ENCODE measurements around the gene PLCB4. TPM values are rescaled to one million over a fixed set of nuclear protein-coding genes. Genes with fewer than 3 reads are reported as not detected.
"Not testable (repeated sequence)": the region's sequence is repeated elsewhere in the genome, so short reads cannot be mapped to it uniquely, and the experiment has no call there.

The PLCB4 gene
- total and polyA plus RNA-seq, 4 donors: 1.5 to 26.2 (median 10.8) TPM

DNA sequence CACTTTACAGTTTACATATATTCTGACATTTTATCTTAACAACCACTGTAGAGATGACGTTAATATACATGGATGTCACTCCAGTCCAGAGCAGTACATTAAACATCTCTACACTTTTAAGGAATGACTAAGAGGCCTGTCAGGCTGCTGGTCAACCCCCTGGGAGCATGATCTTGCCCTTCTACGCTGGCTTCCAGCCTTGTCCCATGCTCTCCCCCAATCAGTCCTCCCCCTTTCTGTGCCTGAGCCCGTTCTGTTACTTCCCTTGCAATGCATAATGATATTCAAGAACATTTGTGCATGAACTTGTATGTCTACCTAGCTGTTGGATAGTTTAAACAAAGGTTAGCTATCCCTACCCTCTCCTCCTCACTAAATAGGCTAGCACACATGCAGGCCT, 40.5 kb upstream of the PLCB4 start:
- DNase-seq (no peak), ATAC-seq (ENCODE audit: low FRiP score) (no peak)
- WGBS, 2 donors: 67 to 70% methylated on average over 3 of the region's 3 CpGs

DNA sequence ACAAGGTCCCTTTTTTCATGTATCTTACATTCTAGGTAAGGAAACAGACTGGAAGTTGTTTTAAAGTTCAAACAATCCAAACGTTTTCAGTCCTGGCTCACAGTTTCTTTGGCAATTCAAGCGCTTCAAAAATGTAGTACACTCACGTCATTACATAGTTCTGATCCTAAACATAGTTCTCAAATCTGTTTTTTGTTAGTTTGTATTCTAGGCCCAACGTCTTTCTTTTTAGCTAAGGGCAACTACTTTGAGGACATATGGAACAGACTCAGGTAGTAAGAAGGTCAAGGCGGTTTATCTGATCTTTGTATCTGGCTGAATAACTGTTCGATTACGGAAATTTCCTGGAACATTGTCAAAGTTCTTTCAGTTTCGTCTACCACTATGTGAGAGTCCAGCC, 36.9 kb upstream of the PLCB4 start:
- Histone ChIP-seq H3K36me3 (ENCODE audit: control insufficient read depth in 1 of 2, insufficient read depth in 2 of 2, low read length in 1 of 2) (no peaks in the 10 kb centered on the region), H3K4me1 (ENCODE audit: control insufficient read depth in 1 of 2, insufficient read depth in 2 of 2, low read length in 2 of 2) (peaks cover 0 to 4% of the 10 kb centered on the region in 2 donors), H3K9me3 (ENCODE audit: control insufficient read depth, low read length) (no peaks in the 10 kb centered on the region), H3K27ac (ENCODE audit: low read depth in 1 of 2, low read length in 2 of 2) (peak overlapping the region in 1 of 2 donors; percentile 63), H3K4me3 (ENCODE audit: low read length in 2 of 2) (no peak overlapping the region), H3K27me3 (ENCODE audit: control insufficient read depth in 1 of 2, insufficient read depth in 2 of 2, low read length in 1 of 2) (no peaks in the 10 kb centered on the region)
- WGBS, 2 donors: 6 to 11% methylated on average over 8 of the region's 8 CpGs
- intact Hi-C loops (cut with DNase I): no loop called here
- DNase-seq: no peak
- ATAC-seq (ENCODE audit: low FRiP score): no peak

More for the DNA sequence above, 40.5 kb upstream of the PLCB4 start:
- Histone ChIP-seq H3K9me3 (ENCODE audit: control insufficient read depth, low read length) (no peaks in the 10 kb centered on the region), H3K36me3 (ENCODE audit: control insufficient read depth in 1 of 2, insufficient read depth in 2 of 2, low read length in 1 of 2) (no peaks in the 10 kb centered on the region), H3K27ac (ENCODE audit: low read depth in 1 of 2, low read length in 2 of 2) (no peak overlapping the region), H3K4me3 (ENCODE audit: low read length in 2 of 2) (no peak overlapping the region), H3K4me1 (ENCODE audit: control insufficient read depth in 1 of 2, insufficient read depth in 2 of 2, low read length in 2 of 2) (no peaks in the 10 kb centered on the region), H3K27me3 (ENCODE audit: control insufficient read depth in 1 of 2, insufficient read depth in 2 of 2, low read length in 1 of 2) (no peaks in the 10 kb centered on the region)
- intact Hi-C loops (cut with DNase I): no loop called here

DNA sequence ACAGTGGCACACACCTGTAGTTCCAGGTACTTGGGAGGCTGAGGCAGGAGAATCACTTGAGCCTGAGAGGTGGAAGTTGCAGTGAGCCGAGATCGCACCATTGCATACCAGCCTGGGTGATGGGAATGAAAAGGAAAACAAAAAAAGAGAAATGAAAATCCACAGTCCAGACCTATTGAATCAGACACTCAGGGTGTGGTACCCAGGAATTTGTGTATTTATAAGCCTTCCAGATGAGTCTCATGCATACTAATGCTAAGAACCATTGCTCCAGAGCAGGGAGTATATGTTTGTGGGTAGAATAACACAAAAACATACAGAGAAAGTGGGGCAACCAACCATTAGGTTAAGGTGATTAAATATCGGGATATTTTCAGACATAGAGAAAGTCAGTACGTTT, 36.1 kb upstream of the PLCB4 start:
- no peaks in the 10 kb centered on the region for H3K36me3 ChIP-seq (ENCODE audit: control insufficient read depth in 1 of 2, insufficient read depth in 2 of 2, low read length in 1 of 2)
- ATAC-seq (ENCODE audit: low FRiP score): no peak
- no peak overlapping the region for H3K4me3 ChIP-seq (ENCODE audit: low read length in 2 of 2)
- no peak for DNase-seq
- H3K27me3 ChIP-seq (ENCODE audit: control insufficient read depth in 1 of 2, insufficient read depth in 2 of 2, low read length in 1 of 2): no peaks in the 10 kb centered on the region
- peak overlapping the region in 1 of 2 donors; percentile 21 for H3K27ac ChIP-seq (ENCODE audit: low read depth in 1 of 2, low read length in 2 of 2)
- peaks cover 0 to 4% of the 10 kb centered on the region in 2 donors for H3K4me1 ChIP-seq (ENCODE audit: control insufficient read depth in 1 of 2, insufficient read depth in 2 of 2, low read length in 2 of 2)
- WGBS, 2 donors: 94 to 95% methylated on average over 4 of the region's 4 CpGs
- intact Hi-C loops (cut with DNase I): no loop called here
- no peaks in the 10 kb centered on the region for H3K9me3 ChIP-seq (ENCODE audit: control insufficient read depth, low read length)

DNA sequence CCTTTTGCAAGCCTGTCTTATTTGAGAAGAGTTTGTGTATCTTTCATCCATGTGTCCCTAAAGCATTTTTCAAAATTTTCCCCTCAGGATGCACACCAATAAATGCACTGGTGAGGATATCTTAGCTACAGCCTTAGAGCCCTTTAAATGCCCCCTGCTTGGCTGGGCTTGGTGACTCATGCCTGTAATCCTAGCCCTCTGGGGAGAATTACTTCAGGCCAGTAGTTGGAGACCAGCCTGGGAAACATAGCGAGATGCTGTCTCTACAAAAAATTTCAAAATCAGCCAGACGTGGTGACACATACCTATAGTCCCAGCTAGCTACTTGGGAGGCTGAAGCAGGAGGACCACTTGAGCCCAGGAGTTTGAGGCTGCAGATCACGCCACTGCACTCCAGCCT, 33.8 kb upstream of the PLCB4 start:
- H3K27me3 ChIP-seq (ENCODE audit: control insufficient read depth in 1 of 2, insufficient read depth in 2 of 2, low read length in 1 of 2): no peaks in the 10 kb centered on the region
- intact Hi-C loops (cut with DNase I): no loop called here
- no peak overlapping the region for H3K27ac ChIP-seq (ENCODE audit: low read depth in 1 of 2, low read length in 2 of 2)
- ATAC-seq (ENCODE audit: low FRiP score): peak; percentile 30
- peaks cover 0 to 4% of the 10 kb centered on the region in 2 donors for H3K4me1 ChIP-seq (ENCODE audit: control insufficient read depth in 1 of 2, insufficient read depth in 2 of 2, low read length in 2 of 2)
- WGBS, 2 donors: 33 to 34% methylated on average over 3 of the region's 3 CpGs
- no peak overlapping the region for H3K4me3 ChIP-seq (ENCODE audit: low read length in 2 of 2)
- H3K9me3 ChIP-seq (ENCODE audit: control insufficient read depth, low read length): no peaks in the 10 kb centered on the region
- no peaks in the 10 kb centered on the region for H3K36me3 ChIP-seq (ENCODE audit: control insufficient read depth in 1 of 2, insufficient read depth in 2 of 2, low read length in 1 of 2)
- DNase-seq: no peak

DNA sequence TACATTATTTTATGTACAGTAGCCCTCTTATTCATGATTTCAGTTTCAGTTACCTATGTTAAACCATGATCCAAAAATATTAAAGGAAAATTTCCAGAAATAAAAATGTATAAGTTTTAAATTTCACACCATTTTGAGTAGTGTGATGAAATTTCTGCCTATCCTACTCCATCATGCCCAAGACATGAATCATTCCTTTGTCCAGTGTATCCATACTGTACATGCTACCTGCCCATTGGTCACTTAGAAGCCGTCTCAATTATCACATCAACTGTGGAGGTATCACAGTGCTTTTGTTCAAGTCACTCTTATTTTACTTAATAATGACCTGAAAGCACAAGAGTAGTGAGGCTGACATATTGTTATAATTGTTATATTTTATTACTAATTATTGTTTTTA, 32.3 kb upstream of the PLCB4 start:
- DNase-seq (no peak), ATAC-seq (ENCODE audit: low FRiP score) (no peak)
- intact Hi-C loops (cut with DNase I): no loop called here
- H3K9me3 ChIP-seq (ENCODE audit: control insufficient read depth, low read length): no peaks in the 10 kb centered on the region
- no peaks in the 10 kb centered on the region for H3K27me3 ChIP-seq (ENCODE audit: control insufficient read depth in 1 of 2, insufficient read depth in 2 of 2, low read length in 1 of 2)
- 85 to 94% methylated on average over 1 of the region's 1 CpG for WGBS, 2 donors
- no peak overlapping the region for H3K27ac ChIP-seq (ENCODE audit: low read depth in 1 of 2, low read length in 2 of 2)
- peaks cover 0 to 4% of the 10 kb centered on the region in 2 donors for H3K4me1 ChIP-seq (ENCODE audit: control insufficient read depth in 1 of 2, insufficient read depth in 2 of 2, low read length in 2 of 2)
- H3K36me3 ChIP-seq (ENCODE audit: control insufficient read depth in 1 of 2, insufficient read depth in 2 of 2, low read length in 1 of 2): no peaks in the 10 kb centered on the region
- no peak overlapping the region for H3K4me3 ChIP-seq (ENCODE audit: low read length in 2 of 2)

DNA sequence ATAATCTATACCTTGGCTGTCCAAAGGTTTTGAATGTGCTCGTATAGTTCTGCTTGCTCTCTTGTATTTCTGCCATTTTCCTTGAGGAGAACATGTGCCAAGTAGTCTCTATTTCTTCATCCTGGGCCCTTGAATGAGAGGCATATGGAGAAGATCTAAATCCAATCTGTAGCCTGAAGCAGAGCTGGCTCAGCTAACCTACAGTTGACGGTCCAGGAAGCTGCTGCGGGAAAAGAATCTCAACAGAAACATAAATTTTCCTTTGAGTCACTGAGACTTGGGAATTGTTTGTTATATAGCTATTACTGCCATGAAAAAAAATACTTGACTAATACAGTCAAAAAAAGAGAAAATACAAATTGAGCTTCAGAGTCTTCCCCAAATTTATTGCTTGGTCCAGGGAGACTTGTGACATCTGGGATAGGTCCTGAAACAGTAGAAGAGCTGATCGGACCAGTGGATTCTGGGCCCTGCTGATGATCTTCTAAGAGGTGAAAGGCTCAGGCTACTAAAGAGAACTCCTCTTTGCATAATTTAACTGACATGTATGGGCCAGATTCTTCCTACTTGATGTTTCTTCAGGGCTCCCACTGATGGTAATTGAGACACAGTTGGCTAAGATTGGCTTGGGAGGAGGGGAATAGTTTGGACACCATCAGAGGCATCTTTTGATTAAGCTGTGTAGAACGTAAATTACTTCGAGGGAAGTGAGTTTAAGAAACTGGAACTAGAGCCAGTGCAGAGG, 29.9 kb upstream of the PLCB4 start:
- no peaks in the 10 kb centered on the region for H3K36me3 ChIP-seq (ENCODE audit: control insufficient read depth in 1 of 2, insufficient read depth in 2 of 2, low read length in 1 of 2)
- no peaks in the 10 kb centered on the region for H3K9me3 ChIP-seq (ENCODE audit: control insufficient read depth, low read length)
- intact Hi-C loops (cut with DNase I): no loop called here
- no peaks in the 10 kb centered on the region for H3K27me3 ChIP-seq (ENCODE audit: control insufficient read depth in 1 of 2, insufficient read depth in 2 of 2, low read length in 1 of 2)
- no peak for DNase-seq
- H3K4me3 ChIP-seq (ENCODE audit: low read length in 2 of 2): no peak overlapping the region
- H3K4me1 ChIP-seq (ENCODE audit: control insufficient read depth in 1 of 2, insufficient read depth in 2 of 2, low read length in 2 of 2): peaks cover 0 to 4% of the 10 kb centered on the region in 2 donors
- H3K27ac ChIP-seq (ENCODE audit: low read depth in 1 of 2, low read length in 2 of 2): no peak overlapping the region
- 74 to 80% methylated on average over 6 of the region's 6 CpGs for WGBS, 2 donors
- peak; percentile 33 for ATAC-seq (ENCODE audit: low FRiP score)

DNA sequence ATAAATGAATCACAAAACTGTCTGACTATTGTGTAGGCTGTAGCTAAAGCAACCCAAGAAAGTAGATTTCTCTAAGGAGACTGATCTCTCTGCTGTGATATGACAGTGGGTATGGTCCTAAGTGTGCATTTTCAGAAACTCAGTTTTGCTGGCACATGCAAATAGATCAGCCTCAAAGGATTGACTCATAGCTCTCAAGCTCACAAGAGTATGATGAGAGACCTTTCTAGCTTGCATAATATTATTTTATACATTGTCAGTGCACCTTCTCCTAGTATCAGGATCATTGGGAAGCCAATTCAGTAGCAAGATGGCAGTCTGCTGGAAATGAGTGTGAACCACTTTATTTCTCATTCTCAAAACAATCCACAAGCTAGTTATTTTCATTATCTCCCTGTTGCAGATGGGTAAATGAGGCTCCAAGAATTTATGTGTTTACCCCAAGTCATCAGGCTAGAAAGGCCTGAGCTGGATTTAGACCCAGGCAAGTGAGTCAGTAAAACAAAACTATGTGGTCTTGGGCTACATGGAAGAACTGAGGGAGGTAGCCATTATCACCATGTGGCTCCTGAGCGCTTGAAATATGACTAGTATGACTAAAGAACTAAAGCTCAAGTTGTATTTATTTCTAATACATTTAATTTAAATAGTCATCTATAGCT, 27.9 kb upstream of the PLCB4 start:
- Histone ChIP-seq H3K27me3 (ENCODE audit: control insufficient read depth in 1 of 2, insufficient read depth in 2 of 2, low read length in 1 of 2) (no peaks in the 10 kb centered on the region), H3K4me3 (ENCODE audit: low read length in 2 of 2) (no peak overlapping the region), H3K27ac (ENCODE audit: low read depth in 1 of 2, low read length in 2 of 2) (no peak overlapping the region), H3K36me3 (ENCODE audit: control insufficient read depth in 1 of 2, insufficient read depth in 2 of 2, low read length in 1 of 2) (no peaks in the 10 kb centered on the region), H3K9me3 (ENCODE audit: control insufficient read depth, low read length) (no peaks in the 10 kb centered on the region), H3K4me1 (ENCODE audit: control insufficient read depth in 1 of 2, insufficient read depth in 2 of 2, low read length in 2 of 2) (no peaks in the 10 kb centered on the region)
- intact Hi-C loops (cut with DNase I): no loop called here
- 96 to 100% methylated on average over 1 of the region's 1 CpG for WGBS, 2 donors
- ATAC-seq (ENCODE audit: low FRiP score): no peak
- DNase-seq: no peak

DNA sequence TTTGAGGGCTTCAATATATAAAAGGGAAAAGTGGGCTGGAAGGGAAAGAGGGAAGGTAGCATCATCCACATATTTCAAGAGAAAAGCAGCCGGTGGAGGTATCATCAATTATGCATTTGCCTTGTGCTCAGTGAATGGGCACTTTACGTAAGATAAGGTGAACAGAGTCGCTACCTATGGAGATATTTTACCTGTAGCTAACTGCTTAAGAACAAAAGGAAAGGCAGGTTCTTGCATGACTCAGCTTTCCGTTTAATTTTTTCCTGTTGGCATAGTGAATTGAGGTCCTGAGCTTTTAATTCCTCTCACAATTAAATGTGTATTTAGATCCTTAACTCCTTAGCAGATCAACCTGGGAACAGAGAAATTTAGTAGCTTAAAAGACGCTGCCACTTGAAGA, 25.5 kb upstream of the PLCB4 start:
- 91% methylated on average over 5 of the region's 5 CpGs for WGBS, 2 donors

DNA sequence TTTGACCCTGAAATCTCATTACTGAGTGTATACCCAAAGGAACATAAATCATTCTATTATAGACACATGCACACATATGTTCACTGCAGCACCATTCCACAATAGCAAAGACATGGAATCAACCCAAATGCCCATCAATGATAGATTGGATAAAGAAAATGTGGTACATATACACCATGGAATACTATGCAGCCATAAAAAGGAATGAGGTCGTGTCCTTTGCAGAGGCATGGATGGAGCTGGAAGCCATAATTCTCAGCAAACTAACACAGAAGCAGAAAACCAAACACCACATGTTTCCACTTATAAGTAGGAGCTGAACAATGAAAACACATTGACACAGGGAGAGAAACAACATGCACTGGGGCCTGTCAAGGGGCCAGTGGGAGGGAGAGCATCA, 21.0 kb upstream of the PLCB4 start:
- H3K9me3 ChIP-seq (ENCODE audit: control insufficient read depth, low read length); H3K36me3 ChIP-seq (ENCODE audit: control insufficient read depth in 1 of 2, insufficient read depth in 2 of 2, low read length in 1 of 2); ATAC-seq (ENCODE audit: low FRiP score); H3K4me1 ChIP-seq (ENCODE audit: control insufficient read depth in 1 of 2, insufficient read depth in 2 of 2, low read length in 2 of 2); DNase-seq; H3K4me3 ChIP-seq (ENCODE audit: low read length in 2 of 2); H3K27me3 ChIP-seq (ENCODE audit: control insufficient read depth in 1 of 2, insufficient read depth in 2 of 2, low read length in 1 of 2); intact Hi-C loops (cut with DNase I); H3K27ac ChIP-seq (ENCODE audit: low read depth in 1 of 2, low read length in 2 of 2): not testable (repeated sequence)
- WGBS, 2 donors: 56 to 74% methylated on average over 1 of the region's 1 CpG

More for the DNA sequence above, 25.5 kb upstream of the PLCB4 start:
- H3K4me3 ChIP-seq (ENCODE audit: low read length in 2 of 2): no peak overlapping the region
- no peaks in the 10 kb centered on the region for H3K9me3 ChIP-seq (ENCODE audit: control insufficient read depth, low read length)
- ATAC-seq (ENCODE audit: low FRiP score) (no peak), DNase-seq (no peak)
- no peak overlapping the region for H3K27ac ChIP-seq (ENCODE audit: low read depth in 1 of 2, low read length in 2 of 2)
- no peaks in the 10 kb centered on the region for H3K27me3 ChIP-seq (ENCODE audit: control insufficient read depth in 1 of 2, insufficient read depth in 2 of 2, low read length in 1 of 2)
- H3K36me3 ChIP-seq (ENCODE audit: control insufficient read depth in 1 of 2, insufficient read depth in 2 of 2, low read length in 1 of 2): no peaks in the 10 kb centered on the region
- intact Hi-C loops (cut with DNase I): no loop called here
- H3K4me1 ChIP-seq (ENCODE audit: control insufficient read depth in 1 of 2, insufficient read depth in 2 of 2, low read length in 2 of 2): no peaks in the 10 kb centered on the region

Data from aorta (tissue), 5 donors.